HCT116 (cell line): Measurements from ENCODE around the gene C1QTNF3. TPM values are rescaled to one million over a fixed set of nuclear protein-coding genes. Genes with fewer than 3 reads are reported as not detected.

Experiments used
- ATAC-seq: fragments of 200-7000 bp; cut with Tn5 transposase; 2 replicates; pipeline ENCODE4 v1.9.1; 2020; ENCODE audit warnings: mild to moderate bottlenecking, moderate library complexity
- BruUV-seq: library from RNA; stranded (reverse); fragments of 400-500 nt; replicated peaks from 2 replicates; lab custom pipeline; 2021; lab: Mats Ljungman, UMichigan
- CTCF ChIA-PET: fragments of 300-600 bp; sonication (Branson Sonifier 250); formaldehyde crosslinking; loops from one replicate; lab custom pipeline; 2021; ENCODE audit warnings: antibody characterized with exemption; lab: Charles Lee
- POLR2A ChIA-PET: fragments of 300-600, 350-600 bp; sonication (Branson Sonifier 250); formaldehyde crosslinking; loops from one replicate; lab custom pipeline; 2021; ENCODE audit warnings: antibody characterized with exemption; lab: Charles Lee
- RAD21 ChIA-PET, 2 experiments: fragments of 300-600 bp; sonication (Branson Sonifier 250); formaldehyde crosslinking; loops; one replicate each; lab custom pipeline; 2023; ENCODE audit warnings: low total read pairs in 2 of 2; ENCODE audit not compliant: uncharacterized antibody in 2 of 2, unreplicated experiment in 2 of 2, low non-redundant PET in 1 of 2; lab: Charles Lee
- DNase-seq: peaks from one replicate; pipeline ENCODE4 v3.0.0-alpha.2; 2010; ENCODE audit warnings: low read depth, low spot score
- H2AFZ ChIP-seq: fragments of 200-600 bp; shearing (Covaris generic), sonication (generic); 2 replicates; pipeline ENCODE4 v1.6.1; 2017; ENCODE audit warnings: low read depth, mixed run types, mixed read lengths, antibody characterized with exemption, low read length; ENCODE audit not compliant: poor library complexity, severe bottlenecking
- H3K27ac ChIP-seq: 2 replicates; pipeline ENCODE4 v1.5.1; 2012; ENCODE audit warnings: low read depth, low read length
- H3K27me3 ChIP-seq: fragments of 200-600 bp; sonication (generic); 2 replicates; pipeline ENCODE4 v1.6.1; 2016; ENCODE audit warnings: mixed run types, low read length, mixed read lengths; ENCODE audit not compliant: insufficient read depth
- H3K36me3 ChIP-seq, 2 experiments: fragments of 200-500 bp in 1 of 2; fragments of 200-600 bp in 1 of 2; sonication (Bioruptor generic) in 1 of 2; sonication (generic) in 1 of 2; 2 replicates each; pipeline versions ENCODE4 v1.5.1 to v1.6.1; 2014 to 2016; ENCODE audit warnings: low read length in 2 of 2, inconsistent platforms in 1 of 2, mixed read lengths in 1 of 2, mixed run types in 1 of 2; ENCODE audit not compliant: insufficient read depth in 2 of 2, control insufficient read depth in 1 of 2
- H3K4me1 ChIP-seq, 2 experiments: fragments of 200-600 bp in 1 of 2; sonication (generic) in 1 of 2; 2 replicates each; pipeline versions ENCODE4 v1.5.1 to v1.6.1; 2012 to 2017; ENCODE audit warnings: low read length in 2 of 2, inconsistent platforms in 1 of 2, mild to moderate bottlenecking in 1 of 2, mixed read lengths in 1 of 2, mixed run types in 1 of 2, moderate library complexity in 1 of 2; ENCODE audit not compliant: insufficient read depth in 2 of 2, control insufficient read depth in 1 of 2
- H3K4me2 ChIP-seq: fragments of 200-600 bp; sonication (generic); 2 replicates; pipeline ENCODE4 v1.6.1; 2017; ENCODE audit warnings: mixed run types, low read length, mixed read lengths
- H3K4me3 ChIP-seq, 2 experiments: fragments of 200-600 bp in 1 of 2; sonication (generic) in 1 of 2; replicated peaks in 1 of 2; 2 replicates each; pipeline ENCODE4 v1.5.1; 2011 to 2016; ENCODE audit warnings: low read length in 2 of 2, control low read depth in 1 of 2, low read depth in 1 of 2, mild to moderate bottlenecking in 1 of 2, mixed read lengths in 1 of 2, mixed run types in 1 of 2
- H3K79me2 ChIP-seq: fragments of 200-600 bp; sonication (generic); 2 replicates; pipeline ENCODE4 v1.6.1; 2017; ENCODE audit warnings: mild to moderate bottlenecking, mixed run types, low read length, moderate library complexity, mixed read lengths; ENCODE audit not compliant: insufficient read depth
- H3K9ac ChIP-seq: fragments of 200-600 bp; sonication (generic); 2 replicates; pipeline ENCODE4 v1.6.1; 2016; ENCODE audit warnings: low read length, mixed read lengths
- H3K9me2 ChIP-seq: fragments of 200-600 bp; sonication (generic), shearing (Covaris generic); 2 replicates; pipeline ENCODE4 v1.6.1; 2017; ENCODE audit warnings: mixed run types, mild to moderate bottlenecking, moderate library complexity; ENCODE audit not compliant: insufficient read depth
- H3K9me3 ChIP-seq, 2 experiments: fragments of 200-500 bp in 1 of 2; fragments of 200-600 bp in 1 of 2; sonication (Bioruptor generic) in 1 of 2; sonication (generic) in 1 of 2; 2 replicates each; pipeline ENCODE4 v1.6.1; 2014 to 2017; ENCODE audit warnings: low read length in 2 of 2, mixed read lengths in 2 of 2, inconsistent platforms in 1 of 2, low read depth in 1 of 2, mild to moderate bottlenecking in 1 of 2, mixed run types in 1 of 2, moderate library complexity in 1 of 2; ENCODE audit not compliant: control insufficient read depth in 1 of 2, insufficient read depth in 1 of 2
- H4K20me1 ChIP-seq: fragments of 200-600 bp; sonication (generic), shearing (Covaris generic); 2 replicates; pipeline ENCODE4 v1.6.1; 2017; ENCODE audit warnings: mixed run types, mild to moderate bottlenecking, moderate library complexity; ENCODE audit not compliant: insufficient read depth
- ATF3 ChIP-seq: IDR thresholded peaks from 2 replicates; pipeline ENCODE4 v1.6.1; 2012
- CBX3 ChIP-seq: IDR thresholded peaks from 2 replicates; pipeline ENCODE4 v1.6.1; 2012; ENCODE audit warnings: low read depth
- CTCF ChIP-seq, 3 experiments: fragments of 200-600 bp in 1 of 3; sonication (generic) in 1 of 3; IDR thresholded peaks in 2 of 3; conservative IDR thresholded peaks in 1 of 3; 2 replicates each; pipeline ENCODE4 v1.5.1; 2012 to 2017; ENCODE audit warnings: low read depth in 2 of 3, low read length in 2 of 3, antibody characterized with exemption in 1 of 3, borderline replicate concordance in 1 of 3, control low read depth in 1 of 3, mild to moderate bottlenecking in 1 of 3, mixed read lengths in 1 of 3, mixed run types in 1 of 3, moderate library complexity in 1 of 3; ENCODE audit not compliant: insufficient read depth in 1 of 3
- EGR1 ChIP-seq: IDR thresholded peaks from 2 replicates; pipeline ENCODE4 v1.6.1; 2012; ENCODE audit warnings: low read depth
- EZH2 ChIP-seq: fragments of 200-600 bp; sonication (generic); IDR thresholded peaks from 2 replicates; pipeline ENCODE4 v1.6.1; 2017; ENCODE audit warnings: antibody characterized with exemption, mixed run types
- EZH2phosphoT487 ChIP-seq: fragments of 200-600 bp; IDR thresholded peaks from 2 replicates; pipeline ENCODE4 v1.6.1; 2018; ENCODE audit warnings: antibody characterized with exemption, borderline replicate concordance
- JUND ChIP-seq: IDR thresholded peaks from 2 replicates; pipeline ENCODE4 v1.6.1; 2012
- MAX ChIP-seq: IDR thresholded peaks from 2 replicates; pipeline ENCODE4 v1.6.1; 2012
- RAD21 ChIP-seq: IDR thresholded peaks from 2 replicates; pipeline ENCODE4 v1.6.1; 2012; ENCODE audit warnings: low read depth, mild to moderate bottlenecking
- REST ChIP-seq: IDR thresholded peaks from 2 replicates; pipeline ENCODE4 v1.6.1; 2012; ENCODE audit warnings: low read depth
- SIN3A ChIP-seq: IDR thresholded peaks from 2 replicates; pipeline ENCODE4 v1.6.1; 2012; ENCODE audit warnings: low read depth
- SP1 ChIP-seq: IDR thresholded peaks from 2 replicates; pipeline ENCODE4 v1.6.1; 2012; ENCODE audit warnings: low read depth
- SRF ChIP-seq: IDR thresholded peaks from 2 replicates; pipeline ENCODE4 v1.6.1; 2012; ENCODE audit warnings: low read depth
- TCF7L2 ChIP-seq: IDR thresholded peaks from 2 replicates; pipeline ENCODE4 v1.7.0; 2011; ENCODE audit warnings: borderline replicate concordance, inconsistent platforms; ENCODE audit not compliant: insufficient read depth, insufficient read length; ENCODE audit errors: extremely low read depth
- ZBTB33 ChIP-seq: IDR thresholded peaks from 2 replicates; pipeline ENCODE4 v1.6.1; 2011; ENCODE audit warnings: mild to moderate bottlenecking, low read length, moderate library complexity; ENCODE audit not compliant: insufficient replicate concordance; ENCODE audit errors: extremely low read depth
- ZFX ChIP-seq: fragments of 450-650 bp; IDR thresholded peaks from 2 replicates; pipeline ENCODE4 v1.6.1; 2017
- ZNF274 ChIP-seq: fragments of 200-500 bp; sonication (Bioruptor generic); IDR thresholded peaks from 2 replicates; pipeline ENCODE4 v1.6.1; 2014; ENCODE audit warnings: mild to moderate bottlenecking, low read depth, low read length, inconsistent platforms
- intact Hi-C: fragments of 100-400 bp; cut with micrococcal nuclease; formaldehyde crosslinking; loops from 2 replicates; pipeline ENCODE4 v1.10.0; 2022
- total RNA-seq: library from RNA; stranded (reverse); gene quantifications from one replicate; pipeline ENCODE4 v1.2.1, GENCODE V29; 2021; ENCODE audit not compliant: unreplicated experiment

Gene C1QTNF3
- total RNA-seq, 1 experiment from 2014 or later: 2.6 TPM

- no peaks in the 10 kb centered on the region for H3K9me2 ChIP-seq
- DNase-seq: no peak
- CTCF ChIA-PET: no interaction called here
- H3K27ac ChIP-seq: no peak overlapping the region
- no peak overlapping the region for H3K9ac ChIP-seq
- no peak overlapping the region for H3K4me3 ChIP-seq
- H3K4me2 ChIP-seq: no peak overlapping the region
- intact Hi-C loops: no loop called here
- POLR2A ChIA-PET: no interaction called here
- TF ChIP-seq CBX3 (no peak), ATF3 (no peak), RAD21 (no peak), CTCF (IDR thresholded peaks at IDR 0.05 in 2 of 3, conservative IDR thresholded peaks at IDR 0.05 in 1 of 3; ENCODE audit: borderline replicate concordance in 1 of 3, insufficient read depth in 1 of 3, low read depth in 2 of 3, low read length in 2 of 3) (no peak), TCF7L2 (no peak), ZBTB33 (no peak), SP1 (no peak), SIN3A (no peak), EZH2 (no peak), EGR1 (no peak), REST (no peak), JUND (no peak), MAX (no peak), ZNF274 (no peak), SRF (no peak), ZFX (no peak), EZH2phosphoT487 (no peak)
- RAD21 ChIA-PET: no interaction called here
- H3K27me3 ChIP-seq: peaks cover 10% of the 10 kb centered on the region
- no peak overlapping the region for H2AFZ ChIP-seq
- H3K4me1 ChIP-seq: no peaks in the 10 kb centered on the region
- H3K36me3 ChIP-seq: no peaks in the 10 kb centered on the region
- H3K9me3 ChIP-seq: no peaks in the 10 kb centered on the region
- no TSS peak for BruUV-seq
- no peak for ATAC-seq
- H3K79me2 ChIP-seq: no peaks in the 10 kb centered on the region
- no peaks in the 10 kb centered on the region for H4K20me1 ChIP-seq
Measured at GRCh38 chr5:33973271-33973670, 69.7 kb downstream of the C1QTNF3 start.
